Measurements from ENCODE around the gene ANKRD13B.
A peak's percentile ranks its signal among the peaks of the same experiment; 100 is the strongest.

ANKRD13B gene

DNA sequence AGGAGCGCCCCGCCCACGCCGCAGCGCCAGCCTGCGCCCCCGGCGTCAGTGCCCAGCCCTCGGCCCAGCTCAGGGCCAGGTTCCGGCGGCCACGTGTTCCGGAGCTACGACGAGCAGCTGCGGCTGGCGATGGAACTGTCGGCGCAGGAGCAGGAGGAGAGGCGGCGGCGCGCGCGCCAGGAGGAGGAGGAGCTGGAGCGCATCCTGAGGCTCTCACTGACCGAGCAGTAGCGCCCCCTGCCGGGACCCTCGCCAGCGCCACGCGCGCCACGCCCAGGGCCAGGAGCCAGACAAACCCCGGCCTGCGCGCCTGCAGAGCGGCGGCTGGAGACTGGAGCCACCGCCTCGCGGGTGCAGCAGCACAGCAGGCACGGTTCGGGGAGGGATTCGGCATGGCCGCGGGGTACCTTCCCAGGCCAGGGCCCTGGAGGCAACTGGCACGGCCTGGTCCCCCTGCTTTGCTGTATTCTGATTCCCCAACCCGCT lies 20.5 kb downstream of the ANKRD13B start:
- no peak for TF ChIP-seq CTCF (IDR thresholded peaks at IDR 0.05; ENCODE audit: insufficient read depth, missing control alignments)
- DNase-seq (ENCODE audit: insufficient read length, low spot score): no peak
- no peak for FAIRE-seq

GRCh38 chr17:29613856-29614255 lies 20.9 kb downstream of the ANKRD13B start:
- no peak for FAIRE-seq

GRCh38 chr17:29614349-29615047 lies 21.6 kb downstream of the ANKRD13B start:
- FAIRE-seq (no peak), DNase-seq (ENCODE audit: insufficient read length, low spot score) (no peak)
- TF ChIP-seq CTCF (IDR thresholded peaks at IDR 0.05; ENCODE audit: insufficient read depth, missing control alignments): no peak

More at GRCh38 chr17:29613856-29614255, 20.9 kb downstream of the ANKRD13B start:
- TF ChIP-seq CTCF (IDR thresholded peaks at IDR 0.05; ENCODE audit: insufficient read depth, missing control alignments): no peak
- no peak for DNase-seq (ENCODE audit: insufficient read length, low spot score)

DNA sequence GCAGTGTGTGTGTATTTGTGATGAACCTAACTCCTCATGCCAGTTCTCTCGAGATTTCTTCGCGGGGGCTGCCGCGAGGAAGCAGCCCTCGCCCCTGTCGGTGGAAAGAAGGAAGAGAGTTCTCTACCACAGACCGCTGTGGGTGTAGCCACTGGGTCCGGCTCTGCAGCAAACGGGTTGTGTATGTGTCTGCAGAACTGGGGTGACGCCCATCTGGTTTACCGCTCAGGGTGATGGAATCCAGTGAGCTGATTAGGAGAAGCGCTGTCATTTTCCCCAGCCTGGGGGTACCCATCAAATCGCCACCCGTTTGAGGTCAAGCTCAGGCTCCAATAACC lies 22.1 kb downstream of the ANKRD13B start:
- TF ChIP-seq CTCF (IDR thresholded peaks at IDR 0.05; ENCODE audit: insufficient read depth, missing control alignments): no peak
- DNase-seq (ENCODE audit: insufficient read length, low spot score): no peak
- no peak for FAIRE-seq

DNA sequence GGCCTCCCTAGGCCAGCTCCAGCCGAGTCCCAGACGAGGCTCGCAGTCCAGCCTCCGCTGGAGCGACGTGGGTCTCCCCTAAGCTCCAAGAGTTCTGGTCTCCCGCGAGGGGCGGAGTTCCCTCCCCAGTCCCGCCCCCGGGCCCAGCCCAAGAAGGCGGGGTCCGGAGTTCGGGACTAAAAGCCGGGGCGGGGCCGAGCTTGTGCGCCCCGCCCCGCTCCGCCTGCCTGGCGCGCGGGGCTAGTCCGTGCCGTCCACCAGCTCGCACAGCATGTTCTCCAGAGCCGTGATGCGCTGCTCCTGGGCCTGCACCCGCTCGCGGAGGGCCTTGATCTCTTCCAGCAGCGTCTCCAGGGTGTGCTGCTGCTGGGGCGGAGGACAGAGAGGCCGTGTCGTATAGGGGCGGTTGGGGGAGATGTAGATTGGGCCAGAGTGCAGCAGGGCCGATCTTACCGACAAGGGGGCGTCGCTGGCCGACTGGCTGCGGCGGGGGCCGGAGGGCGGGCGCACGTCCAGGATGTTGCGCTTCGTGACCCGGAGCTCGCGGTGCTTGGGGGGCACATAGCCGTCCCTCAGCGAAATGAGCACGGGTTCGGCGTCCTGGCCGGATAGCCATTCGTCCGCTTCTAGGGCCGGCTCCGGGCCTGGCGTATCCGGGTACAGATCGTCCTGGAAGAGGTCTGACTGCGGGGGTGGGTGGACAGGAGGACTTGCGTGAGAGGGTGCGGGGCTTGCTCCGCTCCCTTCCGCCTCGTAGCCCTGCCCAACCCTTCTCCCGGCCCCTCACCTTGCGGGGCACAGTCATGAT lies 22.8 kb downstream of the ANKRD13B start:
- DNase-seq (ENCODE audit: insufficient read length, low spot score) (peak; percentile 68), FAIRE-seq (no peak)
- no peak for TF ChIP-seq CTCF (IDR thresholded peaks at IDR 0.05; ENCODE audit: insufficient read depth, missing control alignments)

DNA sequence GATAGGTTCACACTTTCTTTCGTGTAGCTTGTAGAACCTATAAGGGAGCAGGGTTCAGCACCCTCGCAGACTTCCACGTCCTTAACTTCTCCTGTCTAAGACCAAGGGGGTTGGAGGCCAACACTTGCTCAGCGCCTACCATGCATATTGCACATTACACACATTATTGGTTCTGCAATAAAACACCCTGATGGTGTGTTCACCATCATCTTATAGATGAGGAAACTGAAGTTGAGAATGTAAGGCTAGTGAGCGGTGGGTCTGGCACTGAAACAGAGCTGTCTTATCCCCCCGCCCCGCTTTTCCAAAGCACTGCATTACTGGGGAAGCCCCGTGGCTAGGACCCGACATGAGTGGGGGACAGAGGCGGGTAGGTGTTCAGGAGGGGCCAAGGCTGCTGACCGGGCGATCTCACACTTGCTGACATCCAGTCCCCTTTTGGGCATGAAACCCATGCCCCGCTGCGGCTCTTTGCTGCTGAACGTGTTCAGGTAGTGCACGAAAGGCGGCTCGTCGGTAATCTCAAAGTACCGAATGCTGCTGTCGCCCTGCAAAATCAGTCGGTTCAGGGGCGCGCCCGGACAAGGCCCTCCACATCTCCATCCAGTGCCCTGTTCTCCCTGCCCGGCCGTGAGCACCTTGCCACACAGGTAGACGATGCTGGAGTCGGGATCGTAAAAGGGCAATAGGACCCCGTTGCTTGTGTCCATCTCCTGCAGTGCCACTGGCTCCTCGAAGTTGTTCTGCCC lies 23.5 kb downstream of the ANKRD13B start:
- FAIRE-seq: no peak
- no peak for DNase-seq (ENCODE audit: insufficient read length, low spot score)
- TF ChIP-seq CTCF (IDR thresholded peaks at IDR 0.05; ENCODE audit: insufficient read depth, missing control alignments): no peak
